Parathyroid adenoma (tissue), 2 donors: ENCODE measurements around the gene CGREF1.

Source experiments
- H2AFZ ChIP-seq: fragments of 300-600 bp; sonication (generic); one replicate; pipeline ENCODE4 v1.7.0; 2017; ENCODE audit warnings: antibody characterized with exemption, mild to moderate bottlenecking
- H3K27ac ChIP-seq: fragments of 300-600 bp; sonication (generic); one replicate; pipeline ENCODE4 v1.7.0; 2017
- H3K27me3 ChIP-seq: fragments of 300-600 bp; sonication (generic); one replicate; pipeline ENCODE4 v1.7.0; 2017; ENCODE audit warnings: low read length; ENCODE audit not compliant: control insufficient read depth, insufficient read depth
- H3K36me3 ChIP-seq: fragments of 300-600 bp; sonication (generic); one replicate; pipeline ENCODE4 v1.7.0; 2017; ENCODE audit warnings: low read length; ENCODE audit not compliant: control insufficient read depth, insufficient read depth
- H3K4me1 ChIP-seq: fragments of 300-600 bp; sonication (generic); one replicate; pipeline ENCODE4 v1.7.0; 2017; ENCODE audit warnings: control low read depth
- H3K4me2 ChIP-seq: fragments of 300-600 bp; sonication (generic); one replicate; pipeline ENCODE4 v1.7.0; 2017; ENCODE audit warnings: low read length
- H3K4me3 ChIP-seq: fragments of 300-600 bp; sonication (generic); one replicate; pipeline ENCODE4 v1.7.0; 2017; ENCODE audit warnings: low read depth, low read length
- H3K79me2 ChIP-seq: fragments of 300-600 bp; sonication (generic); one replicate; pipeline ENCODE4 v1.7.0; 2017; ENCODE audit warnings: control low read depth
- H3K9ac ChIP-seq: fragments of 300-600 bp; sonication (generic); one replicate; pipeline ENCODE4 v1.7.0; 2017; ENCODE audit warnings: mild to moderate bottlenecking
- H3K9me3 ChIP-seq: fragments of 300-600 bp; sonication (generic); one replicate; pipeline ENCODE4 v1.7.0; 2017; ENCODE audit warnings: low read length; ENCODE audit not compliant: control insufficient read depth
- CTCF ChIP-seq: fragments of 300-600 bp; sonication (generic); IDR thresholded peaks from one replicate; pipeline ENCODE4 v1.7.0; 2017; ENCODE audit warnings: antibody characterized with exemption, mild to moderate bottlenecking
- donor health status: primary hyperparathyroidism.

Gene CGREF1

DNA sequence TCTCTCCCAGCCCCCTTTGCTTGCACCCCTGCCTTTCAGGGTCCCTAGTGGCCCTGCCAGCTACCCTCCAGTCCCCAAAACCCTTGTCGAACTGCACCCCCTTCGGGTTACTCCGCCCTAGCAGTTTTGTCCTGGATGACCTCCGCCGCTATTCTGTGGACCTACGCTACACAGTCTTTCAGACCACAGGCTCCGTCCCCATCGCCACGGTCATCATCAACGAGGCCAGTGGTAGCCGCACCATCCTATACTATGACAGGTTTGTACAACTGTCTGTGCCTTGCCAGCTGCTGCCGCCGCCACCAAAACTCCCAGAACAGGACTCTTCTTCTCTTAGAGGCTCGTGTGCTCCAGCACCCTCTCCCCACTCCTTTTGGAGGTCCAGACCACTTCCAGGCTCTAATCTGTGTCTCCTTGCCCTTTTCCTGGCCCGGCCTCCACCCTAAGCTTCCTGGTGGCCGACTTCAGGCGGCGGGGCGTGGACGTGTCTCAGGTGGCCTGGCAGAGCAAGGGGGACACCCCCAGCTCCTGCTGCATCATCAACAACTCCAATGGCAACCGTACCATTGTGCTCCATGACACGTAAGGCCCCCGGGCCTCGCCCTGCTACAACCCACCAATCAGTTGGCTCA lies 24.5 kb downstream of the CGREF1 start:
- Histone ChIP-seq H3K27ac (no peak overlapping the region), H3K79me2 (no peaks in the 10 kb centered on the region), H2AFZ (no peak overlapping the region)

GRCh38 chr2:27093430-27094352 lies 25.2 kb downstream of the CGREF1 start:
- TF ChIP-seq CTCF = no peak
- no peak overlapping the region for H3K4me3 ChIP-seq
- H3K4me2 ChIP-seq = no peak overlapping the region
- no peak overlapping the region for H3K9ac ChIP-seq
- peak overlapping the region; percentile 86 for H2AFZ ChIP-seq
- H3K27me3 ChIP-seq = no peaks in the 10 kb centered on the region
- peaks cover 27% of the 10 kb centered on the region for H3K4me1 ChIP-seq
- H3K27ac ChIP-seq = peak overlapping the region; percentile 8
- no peaks in the 10 kb centered on the region for H3K9me3 ChIP-seq
- H3K36me3 ChIP-seq = no peaks in the 10 kb centered on the region
- H3K79me2 ChIP-seq = no peaks in the 10 kb centered on the region

More for the DNA sequence above, 24.5 kb downstream of the CGREF1 start:
- Histone ChIP-seq H3K4me1 (peaks cover 27% of the 10 kb centered on the region), H3K27me3 (no peaks in the 10 kb centered on the region), H3K9me3 (no peaks in the 10 kb centered on the region), H3K36me3 (no peaks in the 10 kb centered on the region), H3K9ac (no peak overlapping the region), H3K4me3 (no peak overlapping the region), H3K4me2 (no peak overlapping the region)
- TF ChIP-seq CTCF = no peak

DNA sequence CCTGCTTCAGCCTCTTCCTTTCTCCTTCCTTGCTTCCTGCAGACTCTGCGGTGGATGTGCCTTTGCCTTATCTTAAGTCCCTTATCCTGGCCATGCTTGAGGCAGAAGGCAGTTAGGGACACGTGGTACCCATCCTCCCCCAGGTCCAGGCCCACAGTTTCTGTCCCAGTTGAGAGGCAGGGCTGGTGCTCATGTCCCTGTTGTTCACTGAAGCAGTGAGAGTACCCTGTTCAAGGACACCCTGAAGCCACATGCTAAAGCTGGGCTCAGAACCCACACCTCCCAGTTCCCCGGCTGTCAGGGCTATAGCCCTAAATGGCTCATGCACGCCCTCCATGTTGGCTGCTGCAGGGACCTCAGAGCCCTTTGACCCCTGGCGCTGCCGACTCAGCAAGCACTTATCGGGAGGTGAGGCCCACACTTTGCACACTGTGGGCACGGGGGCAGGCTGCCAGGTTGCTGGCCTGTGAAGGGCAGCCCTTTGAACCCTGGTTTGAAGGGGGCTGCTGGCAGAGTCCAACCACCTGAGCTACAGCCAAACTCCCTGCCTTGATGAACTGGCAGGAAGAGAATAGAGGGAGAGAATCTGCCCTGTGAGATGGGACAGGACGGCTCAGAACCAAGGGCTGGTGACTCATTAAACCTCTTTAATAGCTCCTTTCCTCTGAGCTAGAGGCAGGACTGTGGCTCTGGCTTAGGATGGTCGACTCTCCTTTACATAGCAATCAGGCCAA lies 26.1 kb downstream of the CGREF1 start:
- no peak for TF ChIP-seq CTCF
- H2AFZ ChIP-seq = peak overlapping the region; percentile 86
- H3K4me2 ChIP-seq = no peak overlapping the region
- H3K79me2 ChIP-seq = no peaks in the 10 kb centered on the region
- H3K27ac ChIP-seq = peak overlapping the region; percentile 8
- no peaks in the 10 kb centered on the region for H3K36me3 ChIP-seq
- H3K4me1 ChIP-seq = peaks cover 27% of the 10 kb centered on the region
- no peaks in the 10 kb centered on the region for H3K27me3 ChIP-seq
- no peak overlapping the region for H3K4me3 ChIP-seq
- H3K9me3 ChIP-seq = no peaks in the 10 kb centered on the region
- no peak overlapping the region for H3K9ac ChIP-seq

- Histone ChIP-seq H3K79me2 (no peaks in the 10 kb centered on the region), H3K4me2 (no peak overlapping the region), H3K27me3 (no peaks in the 10 kb centered on the region), H3K4me3 (no peak overlapping the region), H2AFZ (peak overlapping the region; percentile 86), H3K36me3 (no peaks in the 10 kb centered on the region), H3K9ac (no peak overlapping the region), H3K27ac (no peak overlapping the region), H3K4me1 (peaks cover 31% of the 10 kb centered on the region), H3K9me3 (no peaks in the 10 kb centered on the region)
- no peak for TF ChIP-seq CTCF
Observed at GRCh38 chr2:27091746-27092695, 26.9 kb downstream of the CGREF1 start.
